Right ventricle myocardium inferior (tissue), 1 donor: ENCODE data around the gene ZNF618. TPM values are rescaled to one million over a fixed set of nuclear protein-coding genes. Genes with fewer than 3 reads are reported as not detected.
"Not testable (repeated sequence)": the region's sequence is repeated elsewhere in the genome, so short reads cannot be mapped to it uniquely, and the experiment has no call there.

ENCODE experiments used
- ATAC-seq: fragments of 200-7000 bp; cut with Tn5 transposase; one replicate; pipeline ENCODE4 v1.9.1; 2020; ENCODE audit warnings: mild to moderate bottlenecking, moderate library complexity
- DNase-seq: peaks from one replicate; pipeline ENCODE4 v3.0.0; 2021; ENCODE audit errors: missing footprints
- intact Hi-C: fragments of 100-400 bp; cut with DNase I; formaldehyde crosslinking; loops from one replicate; pipeline ENCODE4 v1.11.0; 2022
- total RNA-seq: library from RNA; stranded (reverse); fragmentation: NEBNext Ultra II Directional; extraction: Animal tissue kit (Norgen Biotek cat#: 25700); gene quantifications from one replicate; pipeline ENCODE4 v1.2.1, GENCODE V29; 2021
- donor health status: DM: no; HTN: yes; CAD: no; lungs with severe emphysema.

ZNF618 gene
- total RNA-seq, 1 donor from 2014 or later, result 1.6 TPM

DNA sequence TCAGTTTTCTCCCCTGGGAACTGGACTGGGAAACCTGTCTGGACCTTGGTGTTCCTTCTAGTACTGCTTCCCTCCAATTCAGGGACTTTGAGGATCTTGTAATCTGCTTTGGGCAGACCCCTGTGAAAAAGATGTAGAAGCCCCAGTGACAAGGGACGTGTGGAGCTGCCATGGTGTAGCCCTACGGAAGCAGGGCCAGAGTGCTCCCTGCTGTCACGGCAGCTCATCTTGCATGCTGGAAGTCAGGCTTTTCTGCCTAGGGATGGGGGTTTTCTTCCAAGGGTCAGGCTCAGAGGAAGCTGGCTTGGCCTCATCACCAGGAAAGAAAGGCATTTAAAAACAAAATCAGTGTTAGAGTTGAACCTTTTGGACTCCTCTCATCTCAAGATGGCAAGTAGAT lies 115.6 kb downstream of the ZNF618 start:
- intact Hi-C loops, result no loop called here
- DNase-seq (no peak), ATAC-seq (no peak)

- DNase-seq (peak; percentile 81), ATAC-seq (peak; percentile 69)
- intact Hi-C loops, result no loop called here
These were observed 116.3 kb downstream of the ZNF618 start for GRCh38 chr9:113992276-113992951.

- ATAC-seq (no peak), DNase-seq (no peak)
- intact Hi-C loops, result no loop called here
These were observed 116.9 kb downstream of the ZNF618 start for GRCh38 chr9:113992994-113993393.

DNA sequence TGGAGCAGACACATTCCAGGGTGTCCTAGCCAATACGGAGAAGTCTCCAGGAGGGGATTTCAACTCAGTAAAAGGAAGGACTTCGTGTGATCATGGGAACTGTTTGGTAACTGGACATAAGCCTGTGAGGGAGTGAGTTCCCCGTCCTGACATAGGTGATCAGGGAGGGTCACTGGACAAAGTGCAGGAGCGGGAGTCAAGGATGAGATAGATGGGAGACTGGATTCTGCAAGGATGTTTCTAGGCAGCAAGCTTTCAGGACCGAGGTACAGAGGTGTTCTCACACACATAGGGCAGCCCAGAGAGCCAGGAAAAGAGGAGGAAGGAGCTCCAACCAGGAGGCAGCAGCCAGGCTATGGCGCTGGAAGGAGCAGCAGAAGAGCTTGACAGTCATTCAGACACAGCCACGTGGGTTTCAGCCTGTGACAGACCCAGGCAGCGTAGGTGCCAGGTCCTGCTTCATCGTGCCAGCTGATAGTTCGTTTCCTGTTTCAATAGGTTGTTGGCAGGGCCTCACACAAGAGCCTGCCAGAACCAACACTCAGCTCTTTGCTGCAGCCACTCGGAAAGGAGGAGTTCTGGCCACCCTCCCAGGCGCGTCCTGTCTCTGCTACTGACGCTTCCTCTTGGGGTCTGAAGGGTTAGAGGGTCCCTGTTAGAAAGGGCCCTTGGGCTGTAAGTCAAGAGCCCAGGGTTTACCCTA lies 117.9 kb downstream of the ZNF618 start:
- ATAC-seq (peak; percentile 77), DNase-seq (peak; percentile 86)
- intact Hi-C loops, result no loop called here

DNA sequence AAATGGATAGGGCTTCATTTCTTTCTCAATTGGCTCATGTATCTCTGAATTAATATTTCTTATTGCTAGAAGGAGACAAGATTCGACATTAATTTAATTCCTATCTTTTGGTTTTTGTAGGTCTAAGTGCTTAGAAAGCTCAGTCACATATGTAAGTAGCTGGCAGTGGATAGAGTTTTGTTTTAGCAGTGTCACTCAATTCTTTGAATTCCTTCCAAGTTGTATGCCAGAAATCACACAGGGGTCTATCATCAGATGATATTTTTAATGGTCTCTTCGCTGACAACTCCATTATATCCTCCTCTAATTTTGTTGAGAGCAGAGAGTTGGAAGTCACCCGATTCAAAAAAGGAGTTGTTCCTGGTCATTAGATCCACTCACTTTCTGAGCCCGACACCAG lies 119.3 kb downstream of the ZNF618 start:
- ATAC-seq (no peak), DNase-seq (no peak)
- intact Hi-C loops, result no loop called here

DNA sequence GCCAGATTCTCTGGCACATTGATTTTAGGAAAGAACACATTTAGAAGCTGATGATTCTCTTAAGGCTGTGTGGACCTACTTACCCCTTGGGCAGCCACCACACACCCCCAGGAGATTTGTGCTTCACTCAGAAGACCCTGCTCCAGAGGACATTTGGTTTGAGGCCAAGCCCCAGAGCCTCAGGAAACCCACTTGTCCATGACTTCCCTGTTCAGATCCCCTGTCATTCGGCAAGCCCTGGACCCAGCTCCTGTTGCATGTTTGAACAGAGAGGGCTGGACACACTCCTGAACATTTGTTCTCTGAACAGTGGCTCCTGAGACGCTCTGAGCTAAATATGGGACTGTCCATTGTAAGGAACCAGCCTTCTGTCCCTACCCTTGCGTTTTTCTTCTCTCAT lies 119.9 kb downstream of the ZNF618 start:
- ATAC-seq (no peak), DNase-seq (no peak)
- intact Hi-C loops, result no loop called here

DNA sequence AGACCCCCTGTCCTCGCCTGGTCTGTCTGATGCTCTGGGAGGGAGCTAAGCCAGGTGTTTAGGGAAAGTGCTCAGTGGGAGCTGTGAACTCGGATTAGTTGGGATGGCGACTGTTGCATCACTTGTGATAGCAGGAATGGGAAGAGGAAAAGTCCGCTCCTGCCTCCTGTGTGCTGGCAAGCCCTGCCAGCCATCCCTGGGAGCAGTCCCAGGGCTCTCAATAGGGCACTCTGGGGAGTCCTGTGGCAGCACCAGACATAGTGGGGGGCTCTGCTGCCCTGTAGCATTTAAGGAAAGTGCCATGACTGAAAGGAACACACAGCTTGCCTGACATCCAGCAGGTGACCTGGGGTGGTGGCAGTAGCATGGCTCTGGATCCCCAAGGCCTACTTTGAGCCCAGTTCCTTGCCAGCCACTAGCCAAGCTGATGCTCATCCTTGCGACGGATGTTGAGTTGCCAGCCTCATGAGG lies 120.5 kb downstream of the ZNF618 start:
- DNase-seq, result no peak
- intact Hi-C loops, result no loop called here
- no peak for ATAC-seq

DNA sequence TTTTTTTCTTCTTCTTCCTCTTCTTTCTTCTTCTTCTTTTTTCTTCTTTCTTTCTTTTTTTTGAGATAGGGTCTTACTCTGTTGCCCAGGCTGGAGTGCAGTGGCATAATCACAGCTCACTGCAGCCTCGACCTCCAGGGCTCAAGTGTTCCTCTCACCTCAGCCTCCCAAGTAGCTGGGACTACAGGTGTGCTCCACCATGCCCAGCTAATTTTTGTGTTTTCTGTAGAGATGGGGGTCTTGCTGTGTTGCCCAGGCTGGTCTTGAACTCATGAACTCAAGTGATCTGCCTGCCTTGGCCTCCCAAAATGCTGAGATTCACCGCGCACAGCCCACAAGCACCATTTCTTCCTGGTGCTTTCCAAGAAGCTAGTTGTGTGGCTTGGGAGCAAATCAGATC lies 121.0 kb downstream of the ZNF618 start:
- intact Hi-C loops, ATAC-seq, DNase-seq: not testable (repeated sequence)

DNA sequence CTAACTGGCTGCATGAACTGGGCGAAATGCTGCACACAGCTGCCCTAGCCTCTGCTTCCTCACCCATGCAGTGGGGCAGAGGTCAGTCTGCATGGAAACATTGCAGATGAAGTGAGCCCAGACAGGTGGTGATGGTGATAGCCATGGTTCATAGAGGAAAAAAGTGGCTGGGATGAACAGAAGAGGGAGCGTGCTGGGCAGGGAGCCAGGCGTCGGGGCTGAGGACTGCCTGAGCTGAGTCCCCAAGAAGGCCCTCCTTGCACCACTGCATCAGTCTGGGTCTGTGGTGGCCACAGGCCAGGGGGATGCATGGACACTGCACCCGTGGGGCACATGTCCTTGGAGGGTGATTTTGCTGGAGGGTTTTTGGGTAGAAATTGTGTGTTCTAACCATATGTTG lies 121.5 kb downstream of the ZNF618 start:
- DNase-seq, result no peak
- intact Hi-C loops, result no loop called here
- no peak for ATAC-seq

- no peak for ATAC-seq
- no peak for DNase-seq
- intact Hi-C loops, result no loop called here
These were observed 122.0 kb downstream of the ZNF618 start for GRCh38 chr9:113998114-113998513.

- DNase-seq, result no peak
- ATAC-seq, result no peak
- intact Hi-C loops, result no loop called here
These were observed 122.6 kb downstream of the ZNF618 start for GRCh38 chr9:113998525-113999255.

GRCh38 chr9:113999256-114000062 lies 123.3 kb downstream of the ZNF618 start:
- no peak for ATAC-seq
- DNase-seq, result no peak
- intact Hi-C loops, result no loop called here

- ATAC-seq, result no peak
- DNase-seq, result no peak
- intact Hi-C loops, result no loop called here
These were observed 124.0 kb downstream of the ZNF618 start for GRCh38 chr9:114000063-114000454.

DNA sequence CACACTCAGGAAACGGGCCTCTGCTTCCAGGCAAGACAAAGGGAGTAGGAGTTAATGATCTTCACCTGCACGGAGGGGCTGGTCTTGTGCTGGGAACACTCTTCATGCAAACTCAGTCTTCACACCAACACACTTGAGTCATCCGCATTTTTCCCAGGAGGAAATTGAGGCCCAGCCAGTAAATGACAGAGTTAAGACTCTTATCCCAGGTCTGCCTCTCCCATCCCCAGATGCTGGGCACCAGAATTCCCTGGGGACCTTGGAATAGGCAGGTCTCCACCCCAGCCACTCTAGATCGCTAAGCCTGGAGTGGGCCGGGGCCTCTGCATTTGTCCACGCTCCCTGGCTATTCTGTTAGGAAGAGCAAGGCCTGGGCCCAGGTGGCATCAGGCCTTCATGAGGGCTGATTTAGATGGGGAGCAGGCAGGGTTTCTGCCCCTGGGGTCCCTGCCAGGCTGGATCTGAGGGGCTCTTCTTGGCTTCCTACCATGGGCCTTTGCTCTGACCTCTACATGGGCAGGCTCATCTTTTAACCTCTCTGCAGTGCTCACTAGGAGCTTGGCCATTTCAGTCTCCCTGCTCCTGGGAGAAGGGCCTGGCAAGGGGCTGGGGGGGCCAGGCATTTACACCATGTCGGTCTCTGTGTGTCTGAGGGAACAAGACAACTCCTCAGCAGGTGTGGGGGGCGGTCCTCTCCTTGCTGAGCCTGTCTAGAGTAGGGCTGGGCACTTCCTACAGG lies 124.7 kb downstream of the ZNF618 start:
- DNase-seq (no peak), ATAC-seq (no peak)
- intact Hi-C loops, result no loop called here

- DNase-seq (no peak), ATAC-seq (no peak)
- intact Hi-C loops, result no loop called here
These were observed 125.2 kb downstream of the ZNF618 start for GRCh38 chr9:114001410-114001685.

- ATAC-seq, result no peak
- no peak for DNase-seq
- intact Hi-C loops, result no loop called here
These were observed 125.7 kb downstream of the ZNF618 start for GRCh38 chr9:114001794-114002261.

GRCh38 chr9:114002271-114002985 lies 126.3 kb downstream of the ZNF618 start:
- DNase-seq (no peak), ATAC-seq (no peak)
- intact Hi-C loops, result no loop called here

DNA sequence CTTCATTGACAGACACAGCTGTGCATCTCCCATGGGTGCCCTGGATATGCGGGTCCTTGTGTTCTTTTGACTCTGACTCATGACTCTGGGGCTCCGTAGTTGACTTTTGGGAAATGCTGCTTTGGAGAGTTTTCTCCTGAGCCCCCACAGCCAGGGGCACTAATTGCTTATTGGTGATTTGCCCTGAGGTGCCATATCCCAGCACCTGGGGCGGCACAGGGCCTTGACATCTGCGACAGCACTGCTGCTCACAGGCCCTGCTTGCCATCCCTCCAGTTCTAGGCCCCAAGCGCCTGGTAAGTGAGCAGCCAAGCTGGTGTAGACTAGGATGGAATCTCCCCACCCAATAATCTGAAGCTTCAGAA lies 126.9 kb downstream of the ZNF618 start:
- intact Hi-C loops, result no loop called here
- no peak for ATAC-seq
- no peak for DNase-seq
